GM12875 (cell line): ENCODE data around the gene ZCRB1.

Experiments used
- H3K4me3 ChIP-seq: one replicate; pipeline ENCODE4 v1.5.1; 2011; ENCODE audit warnings: low read depth, low read length, control low read depth
- TF ChIP-seq, protein P1 (sequence below): IDR thresholded peaks from 2 replicates; pipeline ENCODE4 v1.5.1; 2011; ENCODE audit warnings: low read depth, mild to moderate bottlenecking, control low read depth, inconsistent platforms, low read length, moderate library complexity, borderline replicate concordance; ENCODE audit not compliant: insufficient read depth

ZCRB1 gene

DNA sequence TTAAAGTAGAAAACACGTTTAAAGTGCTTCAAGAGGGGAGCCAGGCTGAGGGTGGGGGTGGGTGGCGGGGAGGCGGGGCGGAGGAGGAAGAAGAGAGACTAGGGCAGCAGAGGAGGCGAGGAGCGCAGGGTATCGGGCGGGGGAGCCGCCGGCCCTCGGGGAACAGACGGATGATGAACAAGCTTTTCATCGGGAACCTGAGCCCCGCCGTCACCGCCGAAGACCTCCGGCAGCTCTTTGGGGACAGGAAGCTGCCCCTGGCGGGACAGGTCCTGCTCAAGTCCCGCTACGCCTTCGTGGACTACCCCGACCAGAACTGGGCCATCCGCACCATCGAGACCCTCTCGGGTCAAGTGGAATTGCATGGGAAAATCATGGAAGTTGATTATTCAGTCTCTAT lies 39.2 kb downstream of the ZCRB1 start:
- TF ChIP-seq, protein P1, sequence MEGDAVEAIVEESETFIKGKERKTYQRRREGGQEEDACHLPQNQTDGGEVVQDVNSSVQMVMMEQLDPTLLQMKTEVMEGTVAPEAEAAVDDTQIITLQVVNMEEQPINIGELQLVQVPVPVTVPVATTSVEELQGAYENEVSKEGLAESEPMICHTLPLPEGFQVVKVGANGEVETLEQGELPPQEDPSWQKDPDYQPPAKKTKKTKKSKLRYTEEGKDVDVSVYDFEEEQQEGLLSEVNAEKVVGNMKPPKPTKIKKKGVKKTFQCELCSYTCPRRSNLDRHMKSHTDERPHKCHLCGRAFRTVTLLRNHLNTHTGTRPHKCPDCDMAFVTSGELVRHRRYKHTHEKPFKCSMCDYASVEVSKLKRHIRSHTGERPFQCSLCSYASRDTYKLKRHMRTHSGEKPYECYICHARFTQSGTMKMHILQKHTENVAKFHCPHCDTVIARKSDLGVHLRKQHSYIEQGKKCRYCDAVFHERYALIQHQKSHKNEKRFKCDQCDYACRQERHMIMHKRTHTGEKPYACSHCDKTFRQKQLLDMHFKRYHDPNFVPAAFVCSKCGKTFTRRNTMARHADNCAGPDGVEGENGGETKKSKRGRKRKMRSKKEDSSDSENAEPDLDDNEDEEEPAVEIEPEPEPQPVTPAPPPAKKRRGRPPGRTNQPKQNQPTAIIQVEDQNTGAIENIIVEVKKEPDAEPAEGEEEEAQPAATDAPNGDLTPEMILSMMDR: no peak
- H3K4me3 ChIP-seq: no peak overlapping the region

DNA sequence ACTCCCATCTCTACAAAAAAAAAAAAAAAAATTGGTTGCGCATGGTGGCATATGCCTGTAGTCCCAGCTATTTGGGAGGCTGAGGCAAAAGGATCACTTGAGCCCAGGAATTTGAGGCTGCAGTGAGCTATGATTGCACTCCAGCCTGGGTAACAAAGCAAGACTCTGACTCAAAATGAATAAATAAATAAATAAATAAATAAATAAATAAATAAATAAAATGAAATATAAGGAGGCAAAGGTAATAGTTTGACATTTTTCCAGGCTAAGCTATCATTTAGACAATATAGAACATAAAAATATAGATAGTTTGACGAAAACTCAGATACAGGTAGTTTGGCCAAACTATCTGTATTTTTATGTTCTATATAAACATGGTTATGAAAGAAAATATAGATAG lies 40.5 kb downstream of the ZCRB1 start:
- no peak overlapping the region for H3K4me3 ChIP-seq
- TF ChIP-seq, protein P1: no peak

DNA sequence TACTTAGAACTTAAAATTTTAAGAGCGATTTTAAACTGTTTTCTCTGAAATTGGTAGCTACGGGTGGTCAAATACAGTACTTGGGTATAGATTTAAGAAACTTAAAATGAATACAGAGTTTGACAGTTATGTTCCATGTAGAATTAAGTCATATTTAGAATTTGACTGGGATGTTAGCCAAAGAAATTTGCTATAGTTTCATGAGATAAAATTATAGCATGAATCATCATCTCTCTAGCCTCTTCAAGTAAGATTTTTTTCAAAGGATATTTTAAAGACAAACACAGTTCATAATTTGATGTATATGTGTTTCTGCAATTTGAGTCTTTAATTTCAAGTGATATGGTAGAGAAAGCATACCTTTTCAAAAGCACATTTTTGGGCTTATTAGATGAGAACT lies 41.0 kb downstream of the ZCRB1 start:
- TF ChIP-seq, protein P1: no peak
- H3K4me3 ChIP-seq: no peak overlapping the region

DNA sequence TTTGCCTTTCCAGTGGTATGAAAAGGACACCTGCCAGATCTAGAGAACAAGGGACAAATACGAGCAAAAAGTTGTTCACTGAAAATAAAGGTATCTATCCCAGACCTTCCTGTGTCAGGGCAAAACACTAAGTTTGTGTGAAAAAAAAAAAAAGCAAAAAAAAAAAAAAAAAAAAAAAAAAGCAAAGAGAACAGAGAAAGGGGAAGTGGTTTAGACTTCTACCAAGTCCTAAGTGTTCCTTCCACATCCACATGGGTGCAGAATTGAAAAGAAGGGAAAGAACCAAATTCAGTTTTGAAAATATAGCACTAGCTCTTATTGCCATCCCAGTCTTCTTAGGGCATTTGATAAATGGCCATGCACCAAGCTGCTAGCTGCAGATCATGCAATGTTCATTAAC lies 41.7 kb downstream of the ZCRB1 start:
- H3K4me3 ChIP-seq: no peak overlapping the region
- TF ChIP-seq, protein P1: no peak

DNA sequence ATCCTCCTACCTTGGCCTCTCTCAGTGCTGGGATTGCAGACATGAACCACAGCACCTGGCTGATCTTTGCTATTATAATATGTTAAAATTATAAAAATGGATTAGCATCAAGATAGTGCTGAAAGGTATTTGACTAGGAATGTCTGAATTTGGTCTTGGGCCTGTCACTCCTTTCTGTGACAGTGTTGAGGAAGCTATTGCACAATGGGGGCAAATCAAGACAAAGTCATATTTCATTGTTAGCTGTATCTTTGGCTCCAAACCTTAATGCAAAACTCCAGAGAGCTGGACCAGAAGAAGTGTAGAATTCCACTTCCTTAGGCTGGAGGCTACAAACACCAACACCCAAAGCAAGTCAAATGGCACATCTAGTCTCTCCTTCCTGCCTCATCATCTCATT lies 42.2 kb downstream of the ZCRB1 start:
- no peak overlapping the region for H3K4me3 ChIP-seq
- TF ChIP-seq, protein P1: no peak

DNA sequence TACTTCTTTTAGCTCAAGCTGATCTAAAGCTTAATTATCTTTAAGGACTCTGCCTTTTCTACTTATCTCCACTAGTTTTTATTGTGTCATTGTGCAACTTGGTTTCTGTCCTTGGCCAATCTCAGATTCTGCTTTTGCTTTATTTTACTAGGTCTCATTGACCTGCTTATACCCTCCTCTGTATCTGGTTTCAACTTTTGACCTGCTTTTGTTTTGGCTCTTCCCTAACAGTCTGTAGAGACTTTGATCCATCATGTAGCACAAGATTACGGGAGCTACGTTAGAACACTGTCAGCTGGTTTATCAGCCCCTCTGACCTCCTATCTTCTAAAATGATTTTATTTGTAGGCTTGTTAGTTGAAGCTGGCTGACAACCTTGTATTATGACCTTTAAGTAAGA lies 43.6 kb downstream of the ZCRB1 start:
- TF ChIP-seq, protein P1: no peak
- H3K4me3 ChIP-seq: no peak overlapping the region

DNA sequence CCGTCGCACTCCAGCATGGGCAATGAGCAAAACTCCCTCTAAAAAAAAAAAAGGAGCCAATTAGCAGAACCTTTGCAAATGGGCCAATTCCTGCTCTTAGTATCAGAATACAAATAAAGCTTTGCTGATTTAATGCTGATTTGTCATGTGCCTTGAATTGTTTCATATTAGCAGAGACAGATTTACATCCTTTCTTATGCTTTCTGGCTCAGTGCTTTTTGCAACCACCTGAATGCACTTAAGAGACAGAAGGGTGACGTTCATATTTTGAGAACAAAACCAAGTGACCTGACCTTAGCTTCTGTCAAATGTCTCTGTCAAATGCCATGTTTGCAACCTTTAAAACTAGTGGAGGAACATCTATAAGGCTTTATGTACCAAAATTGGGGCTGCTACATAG lies 44.0 kb downstream of the ZCRB1 start:
- H3K4me3 ChIP-seq: no peak overlapping the region
- TF ChIP-seq, protein P1: no peak
